SK-N-SH (cell line): ENCODE data around the gene PSMF1.

Experiments used
- PBX3 ChIP-seq: IDR thresholded peaks from 2 replicates; pipeline ENCODE4; 2012
- POLR2AphosphoS5 ChIP-seq: IDR thresholded peaks from 2 replicates; pipeline ENCODE4 v1.6.1; 2012; ENCODE audit warnings: low read depth, low read length
- ZBTB33 ChIP-seq: IDR thresholded peaks from 2 replicates; pipeline ENCODE4 v1.4.0; 2012; ENCODE audit warnings: low read depth, borderline replicate concordance
- TF ChIP-seq, protein P1 (sequence below): fragments of 200-600 bp; sonication (generic); IDR thresholded peaks from 2 replicates; pipeline ENCODE4 v1.6.1; 2017; ENCODE audit warnings: antibody characterized with exemption, mild to moderate bottlenecking, moderate library complexity

DNA sequence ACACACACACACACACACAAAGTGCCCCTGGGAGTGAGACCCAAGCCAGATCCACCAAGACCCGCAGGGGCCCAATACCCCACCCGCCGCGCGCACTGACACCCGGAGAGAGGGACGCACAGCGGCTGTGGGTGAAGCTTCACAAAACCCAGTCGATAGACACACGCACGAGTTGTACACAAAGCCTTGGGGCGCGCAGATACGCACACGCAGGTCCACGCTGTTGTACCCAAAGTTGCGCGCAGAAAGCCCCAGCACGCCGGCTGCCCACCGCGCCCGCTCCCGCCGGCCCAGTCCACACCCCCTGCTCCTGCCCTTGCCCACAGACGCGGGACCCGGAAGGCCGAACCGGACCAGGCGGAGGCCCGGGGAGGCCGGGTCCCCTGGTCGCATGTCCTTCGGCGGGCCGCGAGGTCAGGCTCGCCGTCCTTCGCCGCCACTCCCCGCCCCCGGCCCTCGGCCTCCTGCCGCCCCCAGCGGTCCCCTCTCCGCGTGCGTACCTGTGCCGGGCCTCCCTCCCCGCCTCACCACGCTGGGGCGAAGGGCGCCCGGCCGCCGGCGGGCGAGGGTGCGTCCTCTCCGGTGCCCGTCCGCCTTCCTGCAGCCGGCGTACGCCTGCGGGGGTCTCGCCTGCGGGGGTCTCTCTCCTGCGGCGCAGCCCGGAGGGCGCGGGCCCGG is 66.4 kb downstream of the PSMF1 start, which contains the start of gene TMEM74B:
- TF ChIP-seq, protein P1, sequence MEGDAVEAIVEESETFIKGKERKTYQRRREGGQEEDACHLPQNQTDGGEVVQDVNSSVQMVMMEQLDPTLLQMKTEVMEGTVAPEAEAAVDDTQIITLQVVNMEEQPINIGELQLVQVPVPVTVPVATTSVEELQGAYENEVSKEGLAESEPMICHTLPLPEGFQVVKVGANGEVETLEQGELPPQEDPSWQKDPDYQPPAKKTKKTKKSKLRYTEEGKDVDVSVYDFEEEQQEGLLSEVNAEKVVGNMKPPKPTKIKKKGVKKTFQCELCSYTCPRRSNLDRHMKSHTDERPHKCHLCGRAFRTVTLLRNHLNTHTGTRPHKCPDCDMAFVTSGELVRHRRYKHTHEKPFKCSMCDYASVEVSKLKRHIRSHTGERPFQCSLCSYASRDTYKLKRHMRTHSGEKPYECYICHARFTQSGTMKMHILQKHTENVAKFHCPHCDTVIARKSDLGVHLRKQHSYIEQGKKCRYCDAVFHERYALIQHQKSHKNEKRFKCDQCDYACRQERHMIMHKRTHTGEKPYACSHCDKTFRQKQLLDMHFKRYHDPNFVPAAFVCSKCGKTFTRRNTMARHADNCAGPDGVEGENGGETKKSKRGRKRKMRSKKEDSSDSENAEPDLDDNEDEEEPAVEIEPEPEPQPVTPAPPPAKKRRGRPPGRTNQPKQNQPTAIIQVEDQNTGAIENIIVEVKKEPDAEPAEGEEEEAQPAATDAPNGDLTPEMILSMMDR, result no peak
- TF ChIP-seq POLR2AphosphoS5, result no peak
- no peak for TF ChIP-seq PBX3
- no peak for TF ChIP-seq ZBTB33
